ENCODE results near the gene LEFTY2.
"Not testable (repeated sequence)": the region's sequence is repeated elsewhere in the genome, so short reads cannot be mapped to it uniquely, and the experiment has no call there.

Gene LEFTY2

GRCh38 chr1:225933072-225933471 lies 7.9 kb downstream of the LEFTY2 start:
- FAIRE-seq (no peak), DNase-seq (ENCODE audit: insufficient read length, low spot score) (no peak)

- DNase-seq (ENCODE audit: insufficient read length, low spot score) = no peak
- no peak for FAIRE-seq
Observed at GRCh38 chr1:225931270-225932136, 9.5 kb downstream of the LEFTY2 start.

- DNase-seq (ENCODE audit: insufficient read length, low spot score) = no peak
- FAIRE-seq = no peak
Observed at GRCh38 chr1:225930566-225930965, 10.5 kb downstream of the LEFTY2 start.

- DNase-seq (ENCODE audit: insufficient read length, low spot score); FAIRE-seq: not testable (repeated sequence)
Observed at GRCh38 chr1:225929462-225929861, 11.6 kb downstream of the LEFTY2 start.

GRCh38 chr1:225928186-225929175 lies 12.5 kb downstream of the LEFTY2 start:
- no peak for DNase-seq (ENCODE audit: insufficient read length, low spot score)
- no peak for FAIRE-seq

- FAIRE-seq (no peak), DNase-seq (ENCODE audit: insufficient read length, low spot score) (no peak)
Observed at GRCh38 chr1:225926551-225927113, 14.4 kb downstream of the LEFTY2 start.

GRCh38 chr1:225923692-225924555 lies 17.1 kb downstream of the LEFTY2 start, which contains the start of gene PYCR2:
TSS of gene PYCR2 (minus strand) at chr1:225924250. CDS start at chr1:225924110, 140 bp downstream.
- DNase-seq (ENCODE audit: insufficient read length, low spot score) (peak; percentile 99), FAIRE-seq (peak; percentile 92)

GRCh38 chr1:225923381-225923691 lies 17.7 kb downstream of the LEFTY2 start:
- FAIRE-seq = no peak
- no peak for DNase-seq (ENCODE audit: insufficient read length, low spot score)

- FAIRE-seq (no peak), DNase-seq (ENCODE audit: insufficient read length, low spot score) (no peak)
Observed at GRCh38 chr1:225921734-225922709, 19.0 kb downstream of the LEFTY2 start.

GRCh38 chr1:225919906-225920305 lies 21.1 kb downstream of the LEFTY2 start:
- peak; percentile 54 for DNase-seq (ENCODE audit: insufficient read length, low spot score)

GRCh38 chr1:225918280-225918679 lies 22.7 kb downstream of the LEFTY2 start:
- no peak for FAIRE-seq
- DNase-seq (ENCODE audit: insufficient read length, low spot score) = no peak

More at GRCh38 chr1:225919906-225920305, 21.1 kb downstream of the LEFTY2 start:
- no peak for FAIRE-seq

GRCh38 chr1:225917536-225917935 lies 23.5 kb downstream of the LEFTY2 start:
- no peak for DNase-seq (ENCODE audit: insufficient read length, low spot score)
- FAIRE-seq = no peak

- DNase-seq (ENCODE audit: insufficient read length, low spot score) (no peak), FAIRE-seq (no peak)
Observed at GRCh38 chr1:225917101-225917500, 23.9 kb downstream of the LEFTY2 start.

GRCh38 chr1:225915538-225915991 lies 25.5 kb downstream of the LEFTY2 start:
- no peak for DNase-seq (ENCODE audit: insufficient read length, low spot score)

GRCh38 chr1:225914947-225915346 lies 26.1 kb downstream of the LEFTY2 start:
- DNase-seq (ENCODE audit: insufficient read length, low spot score) (no peak), FAIRE-seq (no peak)

More at GRCh38 chr1:225915538-225915991, 25.5 kb downstream of the LEFTY2 start:
- no peak for FAIRE-seq

- DNase-seq (ENCODE audit: insufficient read length, low spot score) (no peak), FAIRE-seq (no peak)
Observed at GRCh38 chr1:225914391-225914790, 26.6 kb downstream of the LEFTY2 start.

GRCh38 chr1:225911191-225912130 lies 29.6 kb downstream of the LEFTY2 start:
- FAIRE-seq (no peak), DNase-seq (ENCODE audit: insufficient read length, low spot score) (peak; percentile 33)

GRCh38 chr1:225909477-225909876 lies 31.5 kb downstream of the LEFTY2 start:
- DNase-seq (ENCODE audit: insufficient read length, low spot score) (no peak), FAIRE-seq (no peak)

Data from HTR-8/SVneo (cell line).